Left forelimb (tissue), 1 donor: ENCODE measurements around the gene ZDHHC5.
"Not testable (repeated sequence)": the region's sequence is repeated elsewhere in the genome, so short reads cannot be mapped to it uniquely, and the experiment has no call there.

Experiments used
- DNase-seq: peaks from one replicate; pipeline ENCODE4 v3.0.0-alpha.2; 2018; ENCODE audit warnings: low spot score

Gene ZDHHC5

GRCh38 chr11:57667117-57667735 is 688 bp upstream of the ZDHHC5 start:
- DNase-seq = peak; percentile 93

GRCh38 chr11:57668434-57668782 is 494 bp downstream of the ZDHHC5 start:
- no peak for DNase-seq

- DNase-seq = no peak
Observed at GRCh38 chr11:57674251-57674650, 6.3 kb downstream of the ZDHHC5 start.

- no peak for DNase-seq
Observed at GRCh38 chr11:57675176-57675941, 7.4 kb downstream of the ZDHHC5 start.

- no peak for DNase-seq
Observed at GRCh38 chr11:57679396-57679795, 11.5 kb downstream of the ZDHHC5 start.

- DNase-seq = no peak
Observed at GRCh38 chr11:57680552-57680874, 12.6 kb downstream of the ZDHHC5 start.

GRCh38 chr11:57681168-57681567 is 13.3 kb downstream of the ZDHHC5 start:
- DNase-seq = no peak

GRCh38 chr11:57690474-57690873 is 22.6 kb downstream of the ZDHHC5 start:
- DNase-seq = not testable (repeated sequence)

- DNase-seq = no peak
Observed at GRCh38 chr11:57698843-57699365, 31.0 kb downstream of the ZDHHC5 start.

GRCh38 chr11:57699813-57700212 is 31.9 kb downstream of the ZDHHC5 start:
- no peak for DNase-seq

GRCh38 chr11:57700425-57700824 is 32.5 kb downstream of the ZDHHC5 start:
- no peak for DNase-seq

- DNase-seq = no peak
Observed at GRCh38 chr11:57703341-57703740, 35.4 kb downstream of the ZDHHC5 start.

- no peak for DNase-seq
Observed at GRCh38 chr11:57704932-57705331, 37.0 kb downstream of the ZDHHC5 start.

- DNase-seq = not testable (repeated sequence)
Observed at GRCh38 chr11:57705432-57705831, 37.5 kb downstream of the ZDHHC5 start.

GRCh38 chr11:57709802-57710367 is 42.0 kb downstream of the ZDHHC5 start:
- no peak for DNase-seq

GRCh38 chr11:57711414-57712255 is 43.7 kb downstream of the ZDHHC5 start, which contains the start of gene MED19:
Gene MED19, minus strand, starts transcription at chr11:57712215. Its CDS starts 36 bp downstream, at chr11:57712179.
- DNase-seq = peak; percentile 87

GRCh38 chr11:57712256-57713150 is 44.6 kb downstream of the ZDHHC5 start, which contains the start of gene TMX2:
Gene TMX2, plus strand, starts transcription at chr11:57712593. Its CDS starts 26 bp downstream, at chr11:57712619.
- peak; percentile 91 for DNase-seq

- DNase-seq = no peak
Observed at GRCh38 chr11:57713835-57714234, 45.9 kb downstream of the ZDHHC5 start.

GRCh38 chr11:57716726-57717125 is 48.8 kb downstream of the ZDHHC5 start:
- DNase-seq = not testable (repeated sequence)

GRCh38 chr11:57727185-57727584 is 59.3 kb downstream of the ZDHHC5 start:
- DNase-seq = no peak

GRCh38 chr11:57728829-57729228 is 60.9 kb downstream of the ZDHHC5 start:
- no peak for DNase-seq
